CD4-positive, alpha-beta T cell (primary cell): Measurements from ENCODE around the gene PCDHGA4. TPM values are rescaled to one million over a fixed set of nuclear protein-coding genes. Genes with fewer than 3 reads are reported as not detected.
A peak's percentile ranks its signal among the peaks of the same experiment; 100 is the strongest.
"Not testable (repeated sequence)": the region's sequence is repeated elsewhere in the genome, so short reads cannot be mapped to it uniquely, and the experiment has no call there.

Experiments
- ATAC-seq: fragments of 200-7000 bp; cut with Tn5 transposase; one replicate; pipeline ENCODE4 v1.10.0; 2022; ENCODE audit warnings: mild to moderate bottlenecking; ENCODE audit not compliant: poor library complexity
- CTCF ChIA-PET: fragments of 350-600 bp; sonication (Branson Sonifier 250); formaldehyde crosslinking; loops from one replicate; lab custom pipeline; 2021; ENCODE audit warnings: antibody characterized with exemption, inconsistent platforms; lab: Charles Lee
- POLR2A ChIA-PET: fragments of 350-600 bp; sonication (Branson Sonifier 250); formaldehyde crosslinking; loops from one replicate; lab custom pipeline; 2021; ENCODE audit warnings: antibody characterized with exemption, inconsistent platforms; lab: Charles Lee
- DNase-seq, 14 experiments: peaks; one replicate each; pipeline ENCODE4 v3.0.0-alpha.2; 2013 to 2020; ENCODE audit warnings: mixed read lengths in 2 of 14
- H3K27ac ChIP-seq, 2 donors: one replicate each; pipeline versions ENCODE4 v1.5.1 to v1.7.0; 2013; ENCODE audit warnings: low read length in 2 of 2, low read depth in 1 of 2, mild to moderate bottlenecking in 1 of 2
- H3K27me3 ChIP-seq, 2 experiments: 1 replicate in 1 of 2; 2 replicates in 1 of 2; pipeline versions ENCODE4 v1.6.1 to v1.7.0; 2013; ENCODE audit warnings: low read length in 2 of 2, control low read depth in 1 of 2, mild to moderate bottlenecking in 1 of 2, moderate library complexity in 1 of 2; ENCODE audit not compliant: insufficient read depth in 2 of 2, control insufficient read depth in 1 of 2
- H3K36me3 ChIP-seq: one replicate; pipeline ENCODE4 v1.6.1; 2013; ENCODE audit warnings: low read length, control low read depth; ENCODE audit not compliant: insufficient read depth
- H3K4me1 ChIP-seq: one replicate; pipeline ENCODE4 v1.6.1; 2013; ENCODE audit warnings: low read length, control low read depth; ENCODE audit not compliant: insufficient read depth
- H3K4me3 ChIP-seq: one replicate; pipeline ENCODE4 v1.5.1; 2013; ENCODE audit warnings: mild to moderate bottlenecking, low read length, moderate library complexity
- H3K9me3 ChIP-seq, 2 experiments: 1 replicate in 1 of 2; 2 replicates in 1 of 2; pipeline versions ENCODE4 v1.6.1 to v1.7.0; 2013; ENCODE audit warnings: low read length in 2 of 2, mild to moderate bottlenecking in 2 of 2, control low read depth in 1 of 2, moderate library complexity in 1 of 2; ENCODE audit not compliant: control insufficient read depth in 1 of 2, insufficient read depth in 1 of 2
- H3K27ac Mint-ChIP-seq: one replicate; pipeline ENCODE4 v1.8.0; 2020; ENCODE audit warnings: mixed read lengths
- H3K27me3 Mint-ChIP-seq: one replicate; pipeline ENCODE4 v1.8.0; 2021; ENCODE audit warnings: mixed read lengths
- H3K36me3 Mint-ChIP-seq: one replicate; pipeline ENCODE4 v1.8.0; 2021; ENCODE audit warnings: low read depth, mixed read lengths
- H3K4me1 Mint-ChIP-seq: one replicate; pipeline ENCODE4 v1.8.0; 2021; ENCODE audit warnings: low read depth, mixed read lengths
- H3K4me3 Mint-ChIP-seq: one replicate; pipeline ENCODE4 v1.8.0; 2020; ENCODE audit warnings: mild to moderate bottlenecking, mixed read lengths
- H3K9me3 Mint-ChIP-seq: one replicate; pipeline ENCODE4 v1.8.0; 2020; ENCODE audit warnings: mixed read lengths
- CTCF ChIP-seq: fragments of 200-600 bp; IDR thresholded peaks from one replicate; pipeline ENCODE4 v1.8.0; 2022; ENCODE audit warnings: antibody characterized with exemption, mild to moderate bottlenecking
- intact Hi-C, 2 experiments: fragments of 100-400 bp; cut with DNase I in 1 of 2; cut with micrococcal nuclease in 1 of 2; formaldehyde crosslinking; loops; one replicate each; pipeline versions ENCODE4 v1.15.1 to v1.9.0; 2023 to 2025; cut with DNase I, micrococcal nuclease
- total RNA-seq, 174 experiments: library from RNA in 2 of 174; stranded (reverse) in 2 of 174; gene quantifications; one replicate each; pipeline ENCODE4 v1.2.3 and lab custom pipeline; 2021 to 2026

Gene PCDHGA4
- total RNA-seq, 2 experiments from 2014 or later, result 0.08 TPM

DNA sequence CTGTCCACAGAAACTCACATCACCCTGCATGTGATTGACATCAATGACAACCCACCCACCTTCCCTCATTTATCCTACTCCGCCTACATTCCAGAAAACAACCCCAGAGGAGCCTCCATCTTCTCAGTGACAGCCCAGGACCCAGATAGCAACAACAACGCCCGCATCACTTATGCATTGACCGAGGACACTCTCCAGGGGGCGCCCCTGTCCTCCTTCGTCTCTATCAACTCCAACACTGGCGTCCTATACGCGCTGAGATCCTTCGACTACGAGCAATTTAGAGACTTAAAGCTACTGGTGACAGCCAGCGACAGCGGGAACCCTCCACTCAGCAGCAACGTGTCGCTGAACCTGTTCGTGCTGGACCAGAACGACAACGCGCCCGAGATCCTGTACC is 9.5 kb upstream of the PCDHGA4 start:
- POLR2A ChIA-PET, result no interaction called here
- no peak for ATAC-seq
- Histone ChIP-seq H3K4me1 (peaks cover 2% of the 10 kb centered on the region), H3K9me3 (peaks cover 28 to 47% of the 10 kb centered on the region in 2 experiments), H3K36me3 (no peaks in the 10 kb centered on the region), H3K4me3 (no peak overlapping the region), H3K27ac (no peak overlapping the region), H3K27me3 (peaks cover 55 to 65% of the 10 kb centered on the region in 2 experiments)
- no peak overlapping the region for H3K27ac Mint-ChIP-seq
- H3K4me3 Mint-ChIP-seq, result no peak overlapping the region
- H3K9me3 Mint-ChIP-seq, result peaks cover 19% of the 10 kb centered on the region
- DNase-seq, result no peak
- CTCF ChIA-PET, result no interaction called here
- peaks cover 90% of the 10 kb centered on the region for H3K27me3 Mint-ChIP-seq
- peaks cover 44% of the 10 kb centered on the region for H3K36me3 Mint-ChIP-seq
- H3K4me1 Mint-ChIP-seq, result no peaks in the 10 kb centered on the region
- intact Hi-C loops, result no loop called here
- no peak for TF ChIP-seq CTCF

GRCh38 chr5:141346017-141346416 is 8.8 kb upstream of the PCDHGA4 start:
- H3K9me3 Mint-ChIP-seq, result peaks cover 21% of the 10 kb centered on the region
- H3K27me3 ChIP-seq, result peaks cover 60 to 72% of the 10 kb centered on the region in 2 experiments
- H3K27ac Mint-ChIP-seq, CTCF ChIA-PET, H3K4me3 ChIP-seq, POLR2A ChIA-PET, H3K4me3 Mint-ChIP-seq, H3K27ac ChIP-seq, H3K36me3 ChIP-seq, intact Hi-C loops, H3K4me1 ChIP-seq, DNase-seq, H3K4me1 Mint-ChIP-seq, ATAC-seq: not testable (repeated sequence)
- peaks cover 33 to 45% of the 10 kb centered on the region in 2 experiments for H3K9me3 ChIP-seq
- peaks cover 94% of the 10 kb centered on the region for H3K27me3 Mint-ChIP-seq
- peaks cover 43% of the 10 kb centered on the region for H3K36me3 Mint-ChIP-seq

DNA sequence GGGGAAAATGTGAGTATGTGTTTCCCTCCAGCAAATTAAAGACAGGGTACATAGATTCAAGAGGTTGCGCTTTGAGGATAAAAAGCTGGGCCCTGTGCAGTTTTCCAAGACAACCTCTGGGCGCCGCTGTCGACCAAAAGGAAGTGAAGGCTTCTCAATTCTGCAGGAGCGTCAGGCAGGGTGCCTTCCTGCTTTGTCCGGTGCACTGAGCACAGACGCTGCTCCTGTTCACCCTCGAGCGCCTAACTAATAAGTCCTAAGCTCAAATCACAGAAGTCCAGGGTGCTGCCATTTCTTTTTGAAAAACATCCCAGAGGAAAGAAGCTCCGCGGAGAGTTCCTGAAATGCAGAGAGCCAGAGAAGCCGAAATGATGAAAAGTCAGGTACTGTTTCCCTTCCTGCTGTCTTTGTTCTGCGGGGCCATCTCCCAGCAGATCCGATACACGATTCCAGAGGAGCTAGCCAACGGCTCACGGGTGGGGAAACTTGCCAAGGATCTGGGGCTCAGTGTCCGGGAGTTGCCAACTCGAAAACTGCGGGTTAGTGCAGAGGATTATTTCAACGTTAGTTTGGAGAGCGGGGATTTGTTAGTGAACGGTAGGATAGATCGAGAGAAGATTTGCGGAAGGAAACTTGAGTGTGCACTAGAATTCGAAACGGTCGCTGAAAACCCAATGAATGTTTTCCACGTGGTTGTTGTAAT is 4.8 kb upstream of the PCDHGA4 start, which contains the start of gene PCDHGB1:
Gene PCDHGB1 (plus strand): TSS at position 183 of the 703 bp plus-strand sequence. CDS start 162 bp downstream, at position 345.
- H3K27ac Mint-ChIP-seq, result no peak within 1 kb of the TSS
- TF ChIP-seq CTCF, result no peak
- intact Hi-C loops, result no loop called here
- ATAC-seq, result peak; percentile 54
- H3K27me3 Mint-ChIP-seq, result peaks cover 92% of the 10 kb centered on the region
- DNase-seq, result peak in 6 of 14 experiments; percentile 11 to 57 (median 40)
- H3K4me3 ChIP-seq, result peak within 1 kb of the TSS; percentile 2
- POLR2A ChIA-PET, result no interaction called here
- no peak within 1 kb of the TSS for H3K27ac ChIP-seq
- peaks cover 5% of the 10 kb centered on the region for H3K4me1 ChIP-seq
- no peak within 1 kb of the TSS for H3K4me3 Mint-ChIP-seq
- H3K9me3 ChIP-seq, result peaks cover 22 to 52% of the 10 kb centered on the region in 2 experiments
- no peaks in the 10 kb centered on the region for H3K36me3 ChIP-seq
- peaks cover 57 to 70% of the 10 kb centered on the region in 2 experiments for H3K27me3 ChIP-seq
- peaks cover 25% of the 10 kb centered on the region for H3K36me3 Mint-ChIP-seq
- peaks cover 15% of the 10 kb centered on the region for H3K9me3 Mint-ChIP-seq
- no peaks in the 10 kb centered on the region for H3K4me1 Mint-ChIP-seq
- CTCF ChIA-PET, result interaction anchor here (1.2 to 1.9 kb wide), 5 partner anchors 11 to 128 kb away, joined by 3 to 7 read pairs (median 3); partner anchors contain the start of genes PCDHGA1, PCDHGA2, PCDHGB3 and TAF7
